ENCODE measurements around the gene LMLN.
"Not testable (repeated sequence)": the region's sequence is repeated elsewhere in the genome, so short reads cannot be mapped to it uniquely, and the experiment has no call there.

The LMLN gene

GRCh38 chr3:197950677-197951061 is 9.3 kb upstream of the LMLN start:
- Mint-ChIP-seq H3K4me3 (peak overlapping the region; percentile 94), H3K27me3 (no peaks in the 10 kb centered on the region), H3K4me1 (peaks cover 15% of the 10 kb centered on the region), H3K9me3 (no peaks in the 10 kb centered on the region), H3K36me3 (peaks cover 22% of the 10 kb centered on the region), H3K27ac (peak overlapping the region; percentile 99)
- no peak for DNase-seq (ENCODE audit: low spot score in 2 of 2)
- ATAC-seq (ENCODE audit: low read depth), result no peak

GRCh38 chr3:197951392-197951990 is 8.5 kb upstream of the LMLN start:
- DNase-seq (ENCODE audit: low spot score in 2 of 2), result no peak
- no peaks in the 10 kb centered on the region for H3K27me3 Mint-ChIP-seq
- ATAC-seq (ENCODE audit: low read depth), result peak; percentile 23
- H3K36me3 Mint-ChIP-seq, result peaks cover 26% of the 10 kb centered on the region
- peaks cover 15% of the 10 kb centered on the region for H3K4me1 Mint-ChIP-seq
- H3K27ac Mint-ChIP-seq, result peak overlapping the region; percentile 99
- H3K9me3 Mint-ChIP-seq, result no peaks in the 10 kb centered on the region
- peak overlapping the region; percentile 94 for H3K4me3 Mint-ChIP-seq

- Mint-ChIP-seq H3K36me3 (peaks cover 27% of the 10 kb centered on the region), H3K9me3 (no peaks in the 10 kb centered on the region), H3K4me1 (peaks cover 15% of the 10 kb centered on the region), H3K27ac (peak overlapping the region; percentile 88), H3K4me3 (peak overlapping the region; percentile 70), H3K27me3 (no peaks in the 10 kb centered on the region)
- DNase-seq (ENCODE audit: low spot score in 2 of 2) (no peak), ATAC-seq (ENCODE audit: low read depth) (no peak)
Observed at GRCh38 chr3:197952440-197952839, 7.6 kb upstream of the LMLN start.

- peaks cover 31% of the 10 kb centered on the region for H3K36me3 Mint-ChIP-seq
- no peak overlapping the region for H3K4me3 Mint-ChIP-seq
- H3K27me3 Mint-ChIP-seq, result no peaks in the 10 kb centered on the region
- ATAC-seq (ENCODE audit: low read depth), result no peak
- peaks cover 20% of the 10 kb centered on the region for H3K4me1 Mint-ChIP-seq
- DNase-seq (ENCODE audit: low spot score in 2 of 2), result no peak
- peak overlapping the region; percentile 51 for H3K27ac Mint-ChIP-seq
- no peaks in the 10 kb centered on the region for H3K9me3 Mint-ChIP-seq
Observed at GRCh38 chr3:197953325-197953724, 6.7 kb upstream of the LMLN start.

GRCh38 chr3:197953881-197954280 is 6.1 kb upstream of the LMLN start:
- Mint-ChIP-seq H3K27me3 (no peaks in the 10 kb centered on the region), H3K4me1 (peaks cover 22% of the 10 kb centered on the region), H3K36me3 (peaks cover 33% of the 10 kb centered on the region), H3K9me3 (no peaks in the 10 kb centered on the region), H3K27ac (peak overlapping the region; percentile 51), H3K4me3 (no peak overlapping the region)
- DNase-seq (ENCODE audit: low spot score in 2 of 2), result no peak
- ATAC-seq (ENCODE audit: low read depth), result no peak

- ATAC-seq (ENCODE audit: low read depth) (no peak), DNase-seq (ENCODE audit: low spot score in 2 of 2) (no peak)
- Mint-ChIP-seq H3K4me3 (no peak overlapping the region), H3K9me3 (no peaks in the 10 kb centered on the region), H3K27ac (no peak overlapping the region), H3K4me1 (peaks cover 20% of the 10 kb centered on the region), H3K36me3 (peaks cover 33% of the 10 kb centered on the region), H3K27me3 (no peaks in the 10 kb centered on the region)
Observed at GRCh38 chr3:197955892-197956477, 4.0 kb upstream of the LMLN start.

- H3K4me3 Mint-ChIP-seq, result no peak overlapping the region
- H3K4me1 Mint-ChIP-seq, result peaks cover 21% of the 10 kb centered on the region
- peak overlapping the region; percentile 70 for H3K27ac Mint-ChIP-seq
- ATAC-seq (ENCODE audit: low read depth), result no peak
- no peaks in the 10 kb centered on the region for H3K9me3 Mint-ChIP-seq
- peaks cover 32% of the 10 kb centered on the region for H3K36me3 Mint-ChIP-seq
- DNase-seq (ENCODE audit: low spot score in 2 of 2), result no peak
- H3K27me3 Mint-ChIP-seq, result no peaks in the 10 kb centered on the region
Observed at GRCh38 chr3:197956626-197956988, 3.4 kb upstream of the LMLN start.

- peak overlapping the region; percentile 86 for H3K27ac Mint-ChIP-seq
- DNase-seq (ENCODE audit: low spot score in 2 of 2) (no peak), ATAC-seq (ENCODE audit: low read depth) (no peak)
- no peaks in the 10 kb centered on the region for H3K27me3 Mint-ChIP-seq
- peaks cover 18% of the 10 kb centered on the region for H3K4me1 Mint-ChIP-seq
- peaks cover 27% of the 10 kb centered on the region for H3K36me3 Mint-ChIP-seq
- H3K4me3 Mint-ChIP-seq, result no peak overlapping the region
- no peaks in the 10 kb centered on the region for H3K9me3 Mint-ChIP-seq
Observed at GRCh38 chr3:197957790-197958133, 2.3 kb upstream of the LMLN start.

GRCh38 chr3:197958346-197958745 is 1.7 kb upstream of the LMLN start:
- DNase-seq (ENCODE audit: low spot score in 2 of 2), result no peak
- Mint-ChIP-seq H3K4me3 (peak overlapping the region; percentile 12), H3K4me1 (peaks cover 18% of the 10 kb centered on the region), H3K9me3 (no peaks in the 10 kb centered on the region), H3K27ac (peak overlapping the region; percentile 40), H3K27me3 (no peaks in the 10 kb centered on the region), H3K36me3 (peaks cover 26% of the 10 kb centered on the region)
- ATAC-seq (ENCODE audit: low read depth), result no peak

- Mint-ChIP-seq H3K4me3 (peak overlapping the region; percentile 39), H3K4me1 (peaks cover 15% of the 10 kb centered on the region), H3K27ac (peak overlapping the region; percentile 83), H3K36me3 (peaks cover 21% of the 10 kb centered on the region)
- ATAC-seq (ENCODE audit: low read depth); DNase-seq (ENCODE audit: low spot score in 2 of 2); H3K27me3 Mint-ChIP-seq; H3K9me3 Mint-ChIP-seq: not testable (repeated sequence)
Observed at GRCh38 chr3:197958848-197959247, 1.2 kb upstream of the LMLN start.

GRCh38 chr3:197959500-197959890 is 522 bp upstream of the LMLN start:
- ATAC-seq (ENCODE audit: low read depth) (no peak), DNase-seq (ENCODE audit: low spot score in 2 of 2) (no peak)
- Mint-ChIP-seq H3K9me3 (no peaks in the 10 kb centered on the region), H3K4me3 (peak overlapping the region; percentile 87), H3K4me1 (peaks cover 15% of the 10 kb centered on the region), H3K27ac (peak overlapping the region; percentile 83), H3K27me3 (no peaks in the 10 kb centered on the region), H3K36me3 (peaks cover 16% of the 10 kb centered on the region)

- ATAC-seq (ENCODE audit: low read depth), result no peak
- Mint-ChIP-seq H3K27me3 (no peaks in the 10 kb centered on the region), H3K9me3 (no peaks in the 10 kb centered on the region), H3K36me3 (peaks cover 9% of the 10 kb centered on the region), H3K27ac (peak overlapping the region; percentile 83), H3K4me3 (peak overlapping the region; percentile 87), H3K4me1 (peaks cover 15% of the 10 kb centered on the region)
- DNase-seq (ENCODE audit: low spot score in 2 of 2), result no peak
Observed at GRCh38 chr3:197960694-197961581, 921 bp downstream of the LMLN start.

- Mint-ChIP-seq H3K27ac (no peak overlapping the region), H3K4me3 (no peak overlapping the region), H3K9me3 (no peaks in the 10 kb centered on the region), H3K27me3 (no peaks in the 10 kb centered on the region), H3K4me1 (peaks cover 15% of the 10 kb centered on the region), H3K36me3 (peaks cover 7% of the 10 kb centered on the region)
- ATAC-seq (ENCODE audit: low read depth), result no peak
- DNase-seq (ENCODE audit: low spot score in 2 of 2), result no peak
Observed at GRCh38 chr3:197961582-197961945, 1.5 kb downstream of the LMLN start.

- Mint-ChIP-seq H3K4me3 (no peak overlapping the region), H3K27me3 (no peaks in the 10 kb centered on the region), H3K9me3 (peaks cover 3% of the 10 kb centered on the region), H3K4me1 (peaks cover 11% of the 10 kb centered on the region), H3K27ac (no peak overlapping the region), H3K36me3 (peaks cover 6% of the 10 kb centered on the region)
- ATAC-seq (ENCODE audit: low read depth) (no peak), DNase-seq (ENCODE audit: low spot score in 2 of 2) (no peak)
Observed at GRCh38 chr3:197963019-197963637, 3.1 kb downstream of the LMLN start.

Data from memory B cell (primary cell).